ENCODE measurements around the gene CCDC88A.

Gene CCDC88A

DNA sequence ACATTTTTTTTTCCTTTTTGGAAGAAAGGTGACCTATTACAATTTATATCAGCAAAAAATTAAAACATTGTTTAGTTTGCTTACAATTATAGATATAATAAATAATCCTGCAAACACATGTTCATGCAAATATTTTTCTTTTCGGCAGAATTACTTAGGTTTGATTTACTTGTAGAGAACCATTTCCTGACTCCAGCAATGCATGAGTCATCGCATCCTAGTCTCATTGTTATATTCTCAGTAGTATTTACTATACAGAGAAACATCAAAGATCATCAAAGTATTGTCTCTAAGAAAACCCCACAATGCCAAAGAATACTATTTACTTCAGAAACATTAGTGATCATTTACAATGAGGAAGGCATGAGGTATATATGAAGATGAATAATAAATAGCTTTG is 110.2 kb downstream of the CCDC88A start:
- H3K9ac ChIP-seq (ENCODE audit: low read length), result no peak overlapping the region
- H3K4me1 ChIP-seq (ENCODE audit: low read length), result peaks cover 35% of the 10 kb centered on the region
- H3K9me3 ChIP-seq (ENCODE audit: insufficient read depth, low read length), result no peaks in the 10 kb centered on the region
- no peak for TF ChIP-seq EZH2phosphoT487 (IDR thresholded peaks at IDR 0.05; ENCODE audit: low read depth)
- TF ChIP-seq, protein P1, sequence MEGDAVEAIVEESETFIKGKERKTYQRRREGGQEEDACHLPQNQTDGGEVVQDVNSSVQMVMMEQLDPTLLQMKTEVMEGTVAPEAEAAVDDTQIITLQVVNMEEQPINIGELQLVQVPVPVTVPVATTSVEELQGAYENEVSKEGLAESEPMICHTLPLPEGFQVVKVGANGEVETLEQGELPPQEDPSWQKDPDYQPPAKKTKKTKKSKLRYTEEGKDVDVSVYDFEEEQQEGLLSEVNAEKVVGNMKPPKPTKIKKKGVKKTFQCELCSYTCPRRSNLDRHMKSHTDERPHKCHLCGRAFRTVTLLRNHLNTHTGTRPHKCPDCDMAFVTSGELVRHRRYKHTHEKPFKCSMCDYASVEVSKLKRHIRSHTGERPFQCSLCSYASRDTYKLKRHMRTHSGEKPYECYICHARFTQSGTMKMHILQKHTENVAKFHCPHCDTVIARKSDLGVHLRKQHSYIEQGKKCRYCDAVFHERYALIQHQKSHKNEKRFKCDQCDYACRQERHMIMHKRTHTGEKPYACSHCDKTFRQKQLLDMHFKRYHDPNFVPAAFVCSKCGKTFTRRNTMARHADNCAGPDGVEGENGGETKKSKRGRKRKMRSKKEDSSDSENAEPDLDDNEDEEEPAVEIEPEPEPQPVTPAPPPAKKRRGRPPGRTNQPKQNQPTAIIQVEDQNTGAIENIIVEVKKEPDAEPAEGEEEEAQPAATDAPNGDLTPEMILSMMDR (IDR thresholded peaks at IDR 0.05; ENCODE audit: low read depth, low read length), result no peak
- H3K36me3 ChIP-seq (replicated peaks; ENCODE audit: low read depth, low read length), result peaks cover 16% of the 10 kb centered on the region
- H3K27ac ChIP-seq (ENCODE audit: low read length), result no peak overlapping the region
- no peak overlapping the region for H3K4me2 ChIP-seq (ENCODE audit: low read length)
- no peak overlapping the region for H3K4me3 ChIP-seq (ENCODE audit: low read length)
- no peaks in the 10 kb centered on the region for H3K79me2 ChIP-seq (ENCODE audit: low read length)
- H4K20me1 ChIP-seq (ENCODE audit: insufficient read depth, low read length), result no peaks in the 10 kb centered on the region
- H2AFZ ChIP-seq (ENCODE audit: low read depth, low read length), result no peak overlapping the region
- no peaks in the 10 kb centered on the region for H3K27me3 ChIP-seq (ENCODE audit: low read depth, low read length)

DNA sequence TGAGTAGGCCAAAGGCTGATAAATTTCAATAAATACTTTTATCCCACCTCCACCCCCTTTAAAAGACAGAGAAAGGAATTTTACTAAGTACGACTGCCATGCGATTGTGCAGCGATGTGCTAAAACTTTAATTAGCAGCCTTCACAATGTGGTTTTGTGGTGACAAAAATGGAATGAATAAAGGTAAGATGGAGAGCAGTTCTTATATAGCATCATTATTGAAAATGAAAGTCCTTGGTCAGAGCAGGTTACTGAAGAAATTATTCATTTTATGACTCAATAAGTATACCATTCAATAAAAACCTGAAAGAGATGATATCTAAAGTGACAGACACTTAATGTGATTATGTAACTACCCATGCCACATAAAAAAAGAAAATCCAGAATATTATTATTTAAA is 117.4 kb downstream of the CCDC88A start:
- Histone ChIP-seq H3K4me1 (ENCODE audit: low read length) (peaks cover 25% of the 10 kb centered on the region), H3K9me3 (ENCODE audit: insufficient read depth, low read length) (no peaks in the 10 kb centered on the region), H4K20me1 (ENCODE audit: insufficient read depth, low read length) (no peaks in the 10 kb centered on the region), H3K4me2 (ENCODE audit: low read length) (no peak overlapping the region), H3K27me3 (ENCODE audit: low read depth, low read length) (no peaks in the 10 kb centered on the region), H3K36me3 (replicated peaks; ENCODE audit: low read depth, low read length) (no peaks in the 10 kb centered on the region), H3K4me3 (ENCODE audit: low read length) (no peak overlapping the region), H2AFZ (ENCODE audit: low read depth, low read length) (no peak overlapping the region), H3K79me2 (ENCODE audit: low read length) (no peaks in the 10 kb centered on the region), H3K27ac (ENCODE audit: low read length) (no peak overlapping the region), H3K9ac (ENCODE audit: low read length) (no peak overlapping the region)
- TF ChIP-seq, protein P1 (IDR thresholded peaks at IDR 0.05; ENCODE audit: low read depth, low read length), result no peak
- TF ChIP-seq EZH2phosphoT487 (IDR thresholded peaks at IDR 0.05; ENCODE audit: low read depth), result no peak

DNA sequence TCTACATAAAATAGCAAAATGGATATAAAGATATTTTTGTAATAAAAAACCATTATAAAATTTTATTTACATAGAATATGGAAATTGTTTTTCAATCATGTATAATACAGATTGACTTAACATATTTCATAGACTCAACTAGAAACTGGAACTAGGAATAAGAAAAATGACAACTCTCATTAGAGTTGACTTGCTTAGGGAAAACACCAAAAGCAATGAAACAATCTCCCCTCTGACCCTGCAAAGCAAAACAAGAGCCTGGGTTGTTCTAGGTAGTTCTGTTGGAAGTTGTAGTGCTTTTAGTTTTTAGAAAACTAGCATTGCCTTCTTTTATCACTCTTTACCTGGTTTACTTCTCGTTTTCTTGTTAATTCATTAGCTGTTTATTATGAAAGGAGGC is 118.4 kb downstream of the CCDC88A start:
- Histone ChIP-seq H3K4me1 (ENCODE audit: low read length) (peaks cover 25% of the 10 kb centered on the region), H4K20me1 (ENCODE audit: insufficient read depth, low read length) (no peaks in the 10 kb centered on the region), H3K9me3 (ENCODE audit: insufficient read depth, low read length) (no peaks in the 10 kb centered on the region), H3K27ac (ENCODE audit: low read length) (no peak overlapping the region), H2AFZ (ENCODE audit: low read depth, low read length) (no peak overlapping the region), H3K36me3 (replicated peaks; ENCODE audit: low read depth, low read length) (no peaks in the 10 kb centered on the region), H3K4me2 (ENCODE audit: low read length) (0 out of 2 replicates have a peak overlapping the region, but pooled peaks have one; percentile 13), H3K9ac (ENCODE audit: low read length) (no peak overlapping the region), H3K79me2 (ENCODE audit: low read length) (no peaks in the 10 kb centered on the region), H3K4me3 (ENCODE audit: low read length) (no peak overlapping the region), H3K27me3 (ENCODE audit: low read depth, low read length) (no peaks in the 10 kb centered on the region)
- no peak for TF ChIP-seq EZH2phosphoT487 (IDR thresholded peaks at IDR 0.05; ENCODE audit: low read depth)
- TF ChIP-seq, protein P1 (IDR thresholded peaks at IDR 0.05; ENCODE audit: low read depth, low read length), result no peak

GRCh38 chr2:55296393-55296792 is 123.3 kb downstream of the CCDC88A start:
- TF ChIP-seq EZH2phosphoT487 (IDR thresholded peaks at IDR 0.05; ENCODE audit: low read depth), result no peak
- TF ChIP-seq, protein P1 (IDR thresholded peaks at IDR 0.05; ENCODE audit: low read depth, low read length), result no peak
- Histone ChIP-seq H3K4me3 (ENCODE audit: low read length) (no peak overlapping the region), H3K36me3 (replicated peaks; ENCODE audit: low read depth, low read length) (no peaks in the 10 kb centered on the region), H3K79me2 (ENCODE audit: low read length) (no peaks in the 10 kb centered on the region), H3K4me1 (ENCODE audit: low read length) (peaks cover 15% of the 10 kb centered on the region), H3K27ac (ENCODE audit: low read length) (no peak overlapping the region), H3K9ac (ENCODE audit: low read length) (no peak overlapping the region), H3K9me3 (ENCODE audit: insufficient read depth, low read length) (no peaks in the 10 kb centered on the region), H3K4me2 (ENCODE audit: low read length) (no peak overlapping the region), H4K20me1 (ENCODE audit: insufficient read depth, low read length) (no peaks in the 10 kb centered on the region), H3K27me3 (ENCODE audit: low read depth, low read length) (no peaks in the 10 kb centered on the region), H2AFZ (ENCODE audit: low read depth, low read length) (no peak overlapping the region)

Measured in OCI-LY3 (cell line).